GM23338 (cell line): ENCODE results near the gene DCLK1. TPM values are rescaled to one million over a fixed set of nuclear protein-coding genes. Genes with fewer than 3 reads are reported as not detected.

ENCODE experiments used
- ATAC-seq: fragments of 200-7000 bp; cut with Tn5 transposase; 3 replicates; pipeline ENCODE4 v1.9.1; 2020
- DNase-seq: peaks from one replicate; pipeline ENCODE4 v3.0.0-alpha.2; 2015; ENCODE audit warnings: low spot score
- H2AFZ ChIP-seq: fragments of 200-600 bp; sonication (generic); 2 replicates; pipeline ENCODE4 v1.8.0; 2016; ENCODE audit warnings: antibody characterized with exemption, mild to moderate bottlenecking, moderate library complexity
- H3F3A ChIP-seq: fragments of 200-600 bp; sonication (generic); replicated peaks from 2 replicates; pipeline ENCODE4 v1.8.0; 2017; ENCODE audit warnings: antibody characterized with exemption, mixed run types, low read depth
- H3K27ac ChIP-seq: fragments of 200-600 bp; sonication (generic); 2 replicates; pipeline ENCODE4 v1.6.1; 2016; ENCODE audit warnings: low read depth
- H3K27me3 ChIP-seq: fragments of 200-600 bp; sonication (generic); 2 replicates; pipeline ENCODE4 v1.8.0; 2016; ENCODE audit warnings: mild to moderate bottlenecking, mixed run types, moderate library complexity; ENCODE audit not compliant: insufficient read depth
- H3K36me3 ChIP-seq: fragments of 200-600 bp; sonication (generic); 2 replicates; pipeline ENCODE4 v1.8.0; 2016; ENCODE audit warnings: mild to moderate bottlenecking; ENCODE audit not compliant: insufficient read depth
- H3K4me1 ChIP-seq: fragments of 200-600 bp; sonication (generic); 2 replicates; pipeline ENCODE4 v1.8.0; 2016; ENCODE audit warnings: mild to moderate bottlenecking, moderate library complexity; ENCODE audit not compliant: insufficient read depth
- H3K4me2 ChIP-seq: fragments of 200-600 bp; sonication (generic); 2 replicates; pipeline ENCODE4 v1.7.1; 2017; ENCODE audit warnings: mixed run types
- H3K4me3 ChIP-seq: fragments of 200-600 bp; sonication (generic); 2 replicates; pipeline ENCODE4 v1.6.1; 2016; ENCODE audit warnings: mixed run types
- H3K79me2 ChIP-seq: fragments of 200-600 bp; sonication (generic); replicated peaks from 2 replicates; pipeline ENCODE4 v1.8.0; 2017; ENCODE audit warnings: mild to moderate bottlenecking; ENCODE audit not compliant: insufficient read depth
- H3K9me2 ChIP-seq: fragments of 200-600 bp; sonication (generic); 2 replicates; pipeline ENCODE4 v1.8.0; 2017; ENCODE audit not compliant: insufficient read depth
- H4K20me1 ChIP-seq: fragments of 200-600 bp; sonication (generic); replicated peaks from 2 replicates; pipeline ENCODE4 v1.8.0; 2017; ENCODE audit warnings: mild to moderate bottlenecking; ENCODE audit not compliant: insufficient read depth
- H3K27ac Mint-ChIP-seq: 2 replicates; pipeline ENCODE4 v1.8.0; 2020; ENCODE audit warnings: inconsistent platforms, mild to moderate bottlenecking, moderate library complexity, mixed read lengths
- H3K27me3 Mint-ChIP-seq: 3 replicates; pipeline ENCODE4 v1.8.0; 2022; ENCODE audit warnings: low read depth, mild to moderate bottlenecking, moderate library complexity, mixed read lengths, inconsistent platforms; ENCODE audit not compliant: insufficient read depth, poor library complexity
- H3K36me3 Mint-ChIP-seq: 3 replicates; pipeline ENCODE4 v1.8.0; 2021; ENCODE audit warnings: low read depth, mild to moderate bottlenecking, inconsistent platforms, moderate library complexity, mixed read lengths
- H3K4me1 Mint-ChIP-seq: 3 replicates; pipeline ENCODE4 v1.8.0; 2020; ENCODE audit warnings: mild to moderate bottlenecking, inconsistent platforms, mixed read lengths
- H3K4me3 Mint-ChIP-seq: 3 replicates; pipeline ENCODE4 v1.8.0; 2021; ENCODE audit warnings: moderate library complexity, mild to moderate bottlenecking, inconsistent platforms, mixed read lengths
- H3K9me3 Mint-ChIP-seq: 3 replicates; pipeline ENCODE4 v1.8.0; 2020; ENCODE audit warnings: moderate library complexity, mild to moderate bottlenecking, inconsistent platforms, mixed read lengths
- CREB1 ChIP-seq: fragments of 250-450 bp; sonication (Bioruptor Pico); IDR thresholded peaks from 2 replicates; pipeline ENCODE4 v1.5.0; 2020; ENCODE audit warnings: low read depth, mild to moderate bottlenecking, moderate library complexity
- CTCF ChIP-seq, 2 experiments: fragments of 200-600 bp in 1 of 2; sonication (generic) in 1 of 2; conservative IDR thresholded peaks; 2 replicates each; pipeline versions ENCODE4 v1.5.1 to v1.6.1; 2016 to 2017; ENCODE audit warnings: antibody characterized with exemption in 2 of 2, low read depth in 2 of 2, mild to moderate bottlenecking in 2 of 2, moderate library complexity in 1 of 2
- ETS1 ChIP-seq: IDR thresholded peaks from 2 replicates; pipeline ENCODE4 v1.6.1; 2016; ENCODE audit warnings: antibody characterized with exemption
- EZH2 ChIP-seq: fragments of 200-600 bp; sonication (generic); IDR thresholded peaks from one replicate; pipeline ENCODE4 v1.8.0; 2017; ENCODE audit warnings: antibody characterized with exemption, mild to moderate bottlenecking, low read depth; ENCODE audit not compliant: unreplicated experiment
- EZH2phosphoT487 ChIP-seq: fragments of 200-600 bp; sonication (generic); IDR thresholded peaks from one replicate; pipeline ENCODE4 v1.8.1; 2018; ENCODE audit warnings: antibody characterized with exemption; ENCODE audit not compliant: unreplicated experiment
- JUNB ChIP-seq: IDR thresholded peaks from one replicate; pipeline ENCODE4 v1.6.1; 2016; ENCODE audit warnings: antibody characterized with exemption; ENCODE audit not compliant: unreplicated experiment
- NANOG ChIP-seq: IDR thresholded peaks from 2 replicates; pipeline ENCODE4 v1.6.1; 2016; ENCODE audit warnings: antibody characterized with exemption, borderline replicate concordance
- POLR2AphosphoS5 ChIP-seq: IDR thresholded peaks from 2 replicates; pipeline ENCODE4 v1.6.1; 2016; ENCODE audit warnings: antibody characterized with exemption, low read depth
- REST ChIP-seq: IDR thresholded peaks from one replicate; pipeline ENCODE4 v1.6.1; 2018; ENCODE audit warnings: antibody characterized with exemption; ENCODE audit not compliant: unreplicated experiment
- STAT1 ChIP-seq: IDR thresholded peaks from one replicate; pipeline ENCODE4 v1.6.1; 2016; ENCODE audit warnings: antibody characterized with exemption; ENCODE audit not compliant: unreplicated experiment
- ZNF114 ChIP-seq: fragments of 250-450 bp; sonication (Bioruptor Pico); IDR thresholded peaks from 2 replicates; pipeline ENCODE4 v1.5.0; 2020; ENCODE audit warnings: mild to moderate bottlenecking, moderate library complexity
- ZNF331 ChIP-seq: fragments of 250-450 bp; sonication (Bioruptor Pico); IDR thresholded peaks from 2 replicates; pipeline ENCODE4 v1.5.0; 2020; ENCODE audit warnings: low read depth, mild to moderate bottlenecking, moderate library complexity
- ZNF462 ChIP-seq: fragments of 250-450 bp; sonication (Bioruptor Pico); IDR thresholded peaks from 2 replicates; pipeline ENCODE4 v1.5.0; 2020; ENCODE audit warnings: mild to moderate bottlenecking, moderate library complexity
- polyA plus RNA-seq: library from polyadenylated mRNA; unstranded; fragments of >200 nt; fragmentation: Nextera tagmentation; extraction: Ambion mirVana; gene quantifications from 2 replicates; pipeline ENCODE4 v1.2.1, GENCODE V29; 2016
- total RNA-seq: library from RNA; depleted of rRNA; stranded (reverse); fragments of >200 nt; shearing (Covaris generic); gene quantifications from 2 replicates; pipeline ENCODE4 v1.2.3, GENCODE V29; 2014

DCLK1 gene
- total and polyA plus RNA-seq, 2 experiments from 2014 or later = 13.1 to 57.7 TPM

GRCh38 chr13:36175621-36176020, 44.4 kb upstream of the DCLK1 start:
- peak overlapping the region; percentile 73 for H2AFZ ChIP-seq
- no peaks in the 10 kb centered on the region for H4K20me1 ChIP-seq
- H3K27me3 ChIP-seq = no peaks in the 10 kb centered on the region
- no peak overlapping the region for H3K27ac ChIP-seq
- no peaks in the 10 kb centered on the region for H3K79me2 ChIP-seq
- no peak overlapping the region for H3K27ac Mint-ChIP-seq
- ATAC-seq (no peak), DNase-seq (no peak)
- no peak overlapping the region for H3K4me3 ChIP-seq
- no peak overlapping the region for H3K4me2 ChIP-seq
- no peaks in the 10 kb centered on the region for H3K36me3 Mint-ChIP-seq
- no peaks in the 10 kb centered on the region for H3F3A ChIP-seq
- H3K4me1 Mint-ChIP-seq = peaks cover 23% of the 10 kb centered on the region
- no peaks in the 10 kb centered on the region for H3K9me2 ChIP-seq
- H3K36me3 ChIP-seq = no peaks in the 10 kb centered on the region
- H3K9me3 Mint-ChIP-seq = no peaks in the 10 kb centered on the region
- H3K4me1 ChIP-seq = peaks cover 18% of the 10 kb centered on the region; the same call in 1 of the 2 replicates
- H3K27me3 Mint-ChIP-seq = peaks cover 2% of the 10 kb centered on the region
- no peak for TF ChIP-seq EZH2
- TF ChIP-seq ZNF462 (CRISPR knock-in tag) = no peak
- TF ChIP-seq STAT1 = no peak
- TF ChIP-seq ZNF331 = no peak
- no peak for TF ChIP-seq CREB1 (CRISPR knock-in tag)
- no peak for TF ChIP-seq ETS1
- TF ChIP-seq NANOG = no peak
- TF ChIP-seq CTCF (conservative IDR thresholded peaks at IDR 0.05; ENCODE audit: low read depth in 2 of 2) = no peak
- TF ChIP-seq ZNF114 (CRISPR knock-in tag) = no peak
- no peak for TF ChIP-seq EZH2phosphoT487
- no peak for TF ChIP-seq REST
- TF ChIP-seq JUNB = no peak
- no peak for TF ChIP-seq POLR2AphosphoS5
- H3K4me3 Mint-ChIP-seq = no peak overlapping the region
